NCI-H526 (cell line): ENCODE data around the gene MLC1.
"Not testable (repeated sequence)": the region's sequence is repeated elsewhere in the genome, so short reads cannot be mapped to it uniquely, and the experiment has no call there.

Experiments used
- DNase-seq, 2 experiments: peaks; one replicate each; lab custom pipeline; 2025; lab: John Stamatoyannopoulos, UW

Gene MLC1

GRCh38 chr22:50102946-50103345 is 17.7 kb upstream of the MLC1 start:
- no peak for DNase-seq

GRCh38 chr22:50101870-50102565 is 16.8 kb upstream of the MLC1 start:
- DNase-seq: no peak

- no peak for DNase-seq
Observed at GRCh38 chr22:50098052-50098451, 12.8 kb upstream of the MLC1 start.

GRCh38 chr22:50092342-50092741 is 7.1 kb upstream of the MLC1 start:
- no peak for DNase-seq

- no peak for DNase-seq
Observed at GRCh38 chr22:50091092-50091768, 6.0 kb upstream of the MLC1 start.

GRCh38 chr22:50090412-50090714 is 5.1 kb upstream of the MLC1 start:
- DNase-seq: no peak

GRCh38 chr22:50089682-50090411 is 4.6 kb upstream of the MLC1 start, which contains the start of gene MOV10L1:
MOV10L1 (plus strand) TSS chr22:50090006; CDS start chr22:50090089, 83 bp downstream.
- no peak for DNase-seq

- no peak for DNase-seq
Observed at GRCh38 chr22:50089231-50089630, 4.0 kb upstream of the MLC1 start.

- DNase-seq: no peak
Observed at GRCh38 chr22:50088096-50088495, 2.9 kb upstream of the MLC1 start.

- DNase-seq: no peak
Observed at GRCh38 chr22:50087646-50088045, 2.4 kb upstream of the MLC1 start.

- not testable (repeated sequence) for DNase-seq
Observed at GRCh38 chr22:50086975-50087374, 1.7 kb upstream of the MLC1 start.

GRCh38 chr22:50086526-50086925 is 1.3 kb upstream of the MLC1 start:
- DNase-seq: no peak

- no peak for DNase-seq
Observed at GRCh38 chr22:50084614-50085021, 608 bp downstream of the MLC1 start.

GRCh38 chr22:50084080-50084477 is 1.1 kb downstream of the MLC1 start:
- DNase-seq: no peak

- DNase-seq: no peak
Observed at GRCh38 chr22:50083462-50084079, 1.7 kb downstream of the MLC1 start.

- DNase-seq: no peak
Observed at GRCh38 chr22:50082961-50083461, 2.2 kb downstream of the MLC1 start.

GRCh38 chr22:50082197-50082715 is 3.0 kb downstream of the MLC1 start:
- no peak for DNase-seq

- DNase-seq: no peak
Observed at GRCh38 chr22:50081426-50082196, 3.6 kb downstream of the MLC1 start.

- DNase-seq: no peak
Observed at GRCh38 chr22:50080077-50080465, 5.2 kb downstream of the MLC1 start.

GRCh38 chr22:50078761-50079160 is 6.5 kb downstream of the MLC1 start:
- no peak for DNase-seq

- DNase-seq: no peak
Observed at GRCh38 chr22:50078246-50078645, 7.0 kb downstream of the MLC1 start.
